H1 (cell line): Measurements from ENCODE around the gene BPIFB3. TPM values are rescaled to one million over a fixed set of nuclear protein-coding genes. Genes with fewer than 3 reads are reported as not detected.

Experiments used
- CTCF ChIA-PET: fragments of 300-600 bp; sonication (Branson Sonifier 250); formaldehyde crosslinking; loops from one replicate; lab custom pipeline; 2021; ENCODE audit not compliant: partially characterized antibody; lab: Charles Lee
- POLR2A ChIA-PET: fragments of 300-600 bp; sonication (Branson Sonifier 250); formaldehyde crosslinking; loops from one replicate; lab custom pipeline; 2021; ENCODE audit warnings: inconsistent platforms; ENCODE audit not compliant: partially characterized antibody; lab: Charles Lee
- DNase-seq, 2 experiments: peaks; one replicate each; pipeline versions ENCODE4 v3.0.0 to v3.0.0-alpha.2; 2010 to 2022; ENCODE audit warnings: low spot score in 2 of 2, low read depth in 1 of 2, mixed read lengths in 1 of 2
- FAIRE-seq: peaks from 2 replicates; lab custom pipeline; 2011; peaks lifted over from hg19 to GRCh38; lab: Jason Lieb, UNC
- H2AFZ ChIP-seq: 2 replicates; pipeline ENCODE4 v1.8.1; 2012; ENCODE audit warnings: low read length, inconsistent platforms
- H2AK5ac ChIP-seq: 2 replicates; pipeline ENCODE4 v1.6.1; 2013; ENCODE audit warnings: low read depth, low read length
- H2BK120ac ChIP-seq: replicated peaks from 2 replicates; pipeline ENCODE3; 2013; ENCODE audit warnings: low read depth, low read length, inconsistent platforms
- H2BK12ac ChIP-seq: 2 replicates; pipeline ENCODE4 v1.6.1; 2013; ENCODE audit warnings: low read depth, low read length
- H2BK15ac ChIP-seq: 2 replicates; pipeline ENCODE4 v1.6.1; 2013; ENCODE audit warnings: low read length
- H2BK20ac ChIP-seq: 2 replicates; pipeline ENCODE4 v1.6.1; 2013; ENCODE audit warnings: low read length
- H2BK5ac ChIP-seq: 2 replicates; pipeline ENCODE4 v1.6.1; 2013; ENCODE audit warnings: low read depth, low read length
- H3K14ac ChIP-seq: 2 replicates; pipeline ENCODE4 v1.6.1; 2013; ENCODE audit warnings: inconsistent platforms; ENCODE audit not compliant: insufficient read length
- H3K18ac ChIP-seq: 2 replicates; pipeline ENCODE4 v1.6.1; 2013; ENCODE audit warnings: low read length; ENCODE audit errors: extremely low read depth
- H3K23ac ChIP-seq: 2 replicates; pipeline ENCODE4 v1.6.1; 2013; ENCODE audit warnings: inconsistent platforms; ENCODE audit not compliant: insufficient read length
- H3K23me2 ChIP-seq: 2 replicates; pipeline ENCODE4 v1.6.1; 2013; ENCODE audit warnings: low read depth, low read length
- H3K27ac ChIP-seq: 2 replicates; pipeline ENCODE4 v1.6.1; 2011; ENCODE audit warnings: low read depth, low read length, inconsistent platforms
- H3K27me3 ChIP-seq, 4 experiments: replicated peaks in 1 of 4; 1 replicate in 1 of 4; 2 replicates in 3 of 4; pipeline versions ENCODE4 v1.6.1 to v1.8.1; 2011 to 2013; ENCODE audit warnings: low read length in 3 of 4, mild to moderate bottlenecking in 3 of 4, inconsistent platforms in 2 of 4, mixed read lengths in 2 of 4, moderate library complexity in 1 of 4; ENCODE audit not compliant: control insufficient read depth in 3 of 4, insufficient read depth in 3 of 4; ENCODE audit errors: extremely low read depth in 1 of 4
- H3K36me3 ChIP-seq, 4 experiments: 2 replicates each; pipeline versions ENCODE4 v1.6.1 to v1.8.1; 2011 to 2013; ENCODE audit warnings: mild to moderate bottlenecking in 4 of 4, low read length in 3 of 4, moderate library complexity in 2 of 4, control low read depth in 1 of 4, inconsistent platforms in 1 of 4; ENCODE audit not compliant: insufficient read depth in 4 of 4, control insufficient read depth in 2 of 4
- H3K4ac ChIP-seq: replicated peaks from 2 replicates; pipeline ENCODE3; 2013; ENCODE audit warnings: low read length, low read depth, mixed read lengths, inconsistent platforms; ENCODE audit not compliant: insufficient read length
- H3K4me1 ChIP-seq, 4 experiments: replicated peaks in 1 of 4; 1 replicate in 1 of 4; 2 replicates in 3 of 4; pipeline versions ENCODE4 v1.6.1 to v1.8.1; 2011 to 2013; ENCODE audit warnings: low read length in 3 of 4, inconsistent platforms in 2 of 4, mixed read lengths in 1 of 4; ENCODE audit not compliant: insufficient read depth in 4 of 4, control insufficient read depth in 3 of 4
- H3K4me2 ChIP-seq, 2 experiments: 2 replicates each; pipeline versions ENCODE4 v1.6.1 to v1.8.1; 2011 to 2013; ENCODE audit warnings: low read depth in 2 of 2, low read length in 2 of 2, control low read depth in 1 of 2, inconsistent platforms in 1 of 2, mild to moderate bottlenecking in 1 of 2; ENCODE audit not compliant: insufficient read depth in 1 of 2
- H3K4me3 ChIP-seq, 4 experiments: fragments of 200-600, 300-600 bp in 1 of 4; sonication (generic), shearing (Covaris generic), sonication (Bioruptor Twin) in 1 of 4; 2 replicates each; pipeline versions ENCODE4 v1.5.1 to v1.8.1; 2011 to 2016; ENCODE audit warnings: low read length in 4 of 4, low read depth in 3 of 4, control low read depth in 2 of 4, inconsistent platforms in 2 of 4, mild to moderate bottlenecking in 2 of 4, mixed read lengths in 1 of 4, moderate library complexity in 1 of 4; ENCODE audit not compliant: insufficient read depth in 2 of 4; ENCODE audit errors: extremely low read depth in 1 of 4
- H3K56ac ChIP-seq: replicated peaks from 2 replicates; pipeline ENCODE3; 2013; ENCODE audit warnings: low read depth, mild to moderate bottlenecking, mixed read lengths, low read length, inconsistent platforms; ENCODE audit not compliant: insufficient read length
- H3K79me1 ChIP-seq: 2 replicates; pipeline ENCODE4 v1.6.1; 2013; ENCODE audit warnings: low read depth, low read length, control low read depth
- H3K79me2 ChIP-seq, 2 experiments: 2 replicates each; pipeline versions ENCODE4 v1.6.1 to v1.8.1; 2012 to 2013; ENCODE audit warnings: low read length in 2 of 2, mild to moderate bottlenecking in 2 of 2, inconsistent platforms in 1 of 2; ENCODE audit not compliant: insufficient read depth in 2 of 2, control insufficient read depth in 1 of 2
- H3K9ac ChIP-seq, 4 experiments: replicated peaks in 1 of 4; 1 replicate in 1 of 4; 2 replicates in 3 of 4; pipeline versions ENCODE4 v1.6.1 to v1.8.1; 2011 to 2013; ENCODE audit warnings: low read depth in 3 of 4, low read length in 3 of 4, control low read depth in 2 of 4, mild to moderate bottlenecking in 2 of 4, moderate library complexity in 2 of 4, inconsistent platforms in 1 of 4; ENCODE audit errors: extremely low read depth in 1 of 4
- H3K9me3 ChIP-seq, 2 experiments: 2 replicates each; pipeline versions ENCODE4 v1.6.1 to v1.8.1; 2012 to 2013; ENCODE audit warnings: mild to moderate bottlenecking in 2 of 2, moderate library complexity in 2 of 2, control low read depth in 1 of 2, inconsistent platforms in 1 of 2, low read depth in 1 of 2, low read length in 1 of 2, mixed read lengths in 1 of 2; ENCODE audit not compliant: insufficient read depth in 2 of 2
- H4K20me1 ChIP-seq, 2 experiments: replicated peaks in 1 of 2; 2 replicates each; pipeline versions ENCODE3 to v1.8.1; 2011 to 2013; ENCODE audit warnings: inconsistent platforms in 2 of 2, low read length in 2 of 2, mild to moderate bottlenecking in 1 of 2; ENCODE audit not compliant: insufficient read depth in 2 of 2, control insufficient read depth in 1 of 2
- H4K5ac ChIP-seq: 2 replicates; pipeline ENCODE4 v1.6.1; 2013; ENCODE audit warnings: low read length, low read depth, mixed read lengths, inconsistent platforms; ENCODE audit not compliant: insufficient read length
- H4K8ac ChIP-seq: 2 replicates; pipeline ENCODE4 v1.8.0; 2013; ENCODE audit warnings: mild to moderate bottlenecking, moderate library complexity, low read length, inconsistent platforms; ENCODE audit not compliant: insufficient read depth; ENCODE audit errors: extremely low read depth
- H4K91ac ChIP-seq: replicated peaks from 2 replicates; pipeline ENCODE3; 2013; ENCODE audit warnings: low read length, mixed read lengths, inconsistent platforms; ENCODE audit not compliant: insufficient read length
- KDM5A ChIP-seq: fragments of 200-600 bp; IDR thresholded peaks from 2 replicates; pipeline ENCODE4 v1.7.1; 2012; ENCODE audit warnings: mild to moderate bottlenecking, low read length, inconsistent platforms, mixed read lengths
- SP1 ChIP-seq: IDR thresholded peaks from 2 replicates; pipeline ENCODE4 v1.6.1; 2011; ENCODE audit warnings: low read depth, low read length
- WGBS, 2 experiments: shearing (Covaris generic) in 1 of 2; methylation state at CpG; one replicate each; pipeline versions ENCODE4 v1.1.6 to v1.1.7; 2013 to 2015; ENCODE audit warnings: low lambda C conversion rate in 2 of 2, mixed read lengths in 2 of 2, inconsistent platforms in 1 of 2, low coverage in 1 of 2, missing lambda C conversion rate in 1 of 2; ENCODE audit not compliant: insufficient replicate concordance in 2 of 2, insufficient coverage in 1 of 2, insufficient read length in 1 of 2; ENCODE audit errors: extremely low coverage in 1 of 2, missing lambda C conversion rate in 1 of 2; 5-methylcytosine and 5-hydroxymethylcytosine counted together
- polyA plus RNA-seq, 7 experiments: library from polyadenylated mRNA; depleted of rRNA in 3 of 7; stranded (reverse) in 5 of 7; unstranded in 2 of 7; fragments of >200 nt in 5 of 7; fragments of 200-250 nt in 2 of 7; gene quantifications; 1 replicate in 5 of 7; 2 replicates in 1 of 7; 4 replicates in 1 of 7; pipeline versions ENCODE4 v1.2.1 to v1.2.3, GENCODE V29; 2011 to 2013; ENCODE audit warnings: missing spikeins in 2 of 7, mixed read lengths in 2 of 7
- total RNA-seq: library from RNA; stranded (reverse); fragmentation: NEBNext Ultra II Directional; extraction: Animal tissue kit (Norgen Biotek cat#: 25700); gene quantifications from 2 replicates; pipeline ENCODE4 v1.2.1, GENCODE V29; 2021
- TF ChIP-seq, protein P1 (sequence below), 3 experiments: IDR thresholded peaks; 1 replicate in 2 of 3; 2 replicates in 1 of 3; pipeline versions ENCODE4 v1.5.1 to v1.6.1; 2011; ENCODE audit warnings: low read length in 3 of 3, mild to moderate bottlenecking in 3 of 3, inconsistent platforms in 2 of 3, low read depth in 1 of 3, moderate library complexity in 1 of 3; ENCODE audit not compliant: insufficient read depth in 1 of 3; ENCODE audit errors: control extremely low read depth in 1 of 3
- TF ChIP-seq, protein P2 (sequence below): IDR thresholded peaks from 2 replicates; pipeline ENCODE4 v1.6.1; 2012; ENCODE audit warnings: inconsistent platforms

Gene BPIFB3
- total and polyA plus RNA-seq, 2 of the 8 experiments (the other 6 are each of a cell fraction or from before 2014, with no cell fraction given): not detected

GRCh38 chr20:33082546-33082945, 28.8 kb downstream of the BPIFB3 start:
- TF ChIP-seq, protein P1, sequence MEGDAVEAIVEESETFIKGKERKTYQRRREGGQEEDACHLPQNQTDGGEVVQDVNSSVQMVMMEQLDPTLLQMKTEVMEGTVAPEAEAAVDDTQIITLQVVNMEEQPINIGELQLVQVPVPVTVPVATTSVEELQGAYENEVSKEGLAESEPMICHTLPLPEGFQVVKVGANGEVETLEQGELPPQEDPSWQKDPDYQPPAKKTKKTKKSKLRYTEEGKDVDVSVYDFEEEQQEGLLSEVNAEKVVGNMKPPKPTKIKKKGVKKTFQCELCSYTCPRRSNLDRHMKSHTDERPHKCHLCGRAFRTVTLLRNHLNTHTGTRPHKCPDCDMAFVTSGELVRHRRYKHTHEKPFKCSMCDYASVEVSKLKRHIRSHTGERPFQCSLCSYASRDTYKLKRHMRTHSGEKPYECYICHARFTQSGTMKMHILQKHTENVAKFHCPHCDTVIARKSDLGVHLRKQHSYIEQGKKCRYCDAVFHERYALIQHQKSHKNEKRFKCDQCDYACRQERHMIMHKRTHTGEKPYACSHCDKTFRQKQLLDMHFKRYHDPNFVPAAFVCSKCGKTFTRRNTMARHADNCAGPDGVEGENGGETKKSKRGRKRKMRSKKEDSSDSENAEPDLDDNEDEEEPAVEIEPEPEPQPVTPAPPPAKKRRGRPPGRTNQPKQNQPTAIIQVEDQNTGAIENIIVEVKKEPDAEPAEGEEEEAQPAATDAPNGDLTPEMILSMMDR (IDR thresholded peaks at IDR 0.05; ENCODE audit: control extremely low read depth in 1 of 3, insufficient read depth in 1 of 3, low read depth in 1 of 3, low read length in 3 of 3): no peak
- TF ChIP-seq KDM5A (no peak), SP1 (no peak)
- TF ChIP-seq, protein P2, sequence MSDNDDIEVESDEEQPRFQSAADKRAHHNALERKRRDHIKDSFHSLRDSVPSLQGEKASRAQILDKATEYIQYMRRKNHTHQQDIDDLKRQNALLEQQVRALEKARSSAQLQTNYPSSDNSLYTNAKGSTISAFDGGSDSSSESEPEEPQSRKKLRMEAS: no peak
- H3K56ac ChIP-seq: no peak overlapping the region

More at GRCh38 chr20:33082546-33082945, 28.8 kb downstream of the BPIFB3 start:
- H2BK5ac ChIP-seq: no peak overlapping the region
- H3K79me2 ChIP-seq: no peaks in the 10 kb centered on the region
- H4K8ac ChIP-seq: no peak overlapping the region
- no peak overlapping the region for H2BK12ac ChIP-seq
- no peak overlapping the region for H3K14ac ChIP-seq
- H3K23me2 ChIP-seq: peaks cover 2% of the 10 kb centered on the region; the same call in 1 of the 2 replicates
- H2BK120ac ChIP-seq: no peak overlapping the region
- no peaks in the 10 kb centered on the region for H3K36me3 ChIP-seq
- no peak overlapping the region for H3K9ac ChIP-seq
- H3K4me1 ChIP-seq: no peaks in the 10 kb centered on the region
- H3K27ac ChIP-seq: no peak overlapping the region
- no peak overlapping the region for H2BK15ac ChIP-seq
- ChIA-PET CTCF (no interaction called here), POLR2A (no interaction called here)
- WGBS, 2 experiments: 92% methylated on average over 6 of the region's 6 CpGs; no CpG with 5 or more reads in 1 of the 2 experiments
- H2AK5ac ChIP-seq: no peak overlapping the region
- no peaks in the 10 kb centered on the region for H3K9me3 ChIP-seq
- H3K27me3 ChIP-seq: no peaks in the 10 kb centered on the region
- no peaks in the 10 kb centered on the region for H3K79me1 ChIP-seq
- no peak overlapping the region for H4K5ac ChIP-seq
- no peak overlapping the region for H4K91ac ChIP-seq
- H3K18ac ChIP-seq: no peak overlapping the region
- H3K4me3 ChIP-seq: no peak overlapping the region
- no peak overlapping the region for H2AFZ ChIP-seq
- no peaks in the 10 kb centered on the region for H4K20me1 ChIP-seq
- H3K4me2 ChIP-seq: no peak overlapping the region
- FAIRE-seq (no peak), DNase-seq (no peak)
- no peak overlapping the region for H2BK20ac ChIP-seq
- H3K4ac ChIP-seq: no peak overlapping the region
- H3K23ac ChIP-seq: no peak overlapping the region
